Trophoblast cell (in vitro differentiated cells and primary cell): Measurements from ENCODE around the gene VWC2L.

Experiments used
- DNase-seq, 2 donors: peaks; one replicate each; pipeline ENCODE4 v3.0.0-alpha.2; 2016
- H2AFZ ChIP-seq: 2 replicates; pipeline ENCODE4 v1.6.1; 2013; ENCODE audit warnings: low read length, moderate library complexity, mild to moderate bottlenecking; ENCODE audit not compliant: insufficient read depth, poor library complexity
- H2AK5ac ChIP-seq: 2 replicates; pipeline ENCODE4 v1.6.1; 2013; ENCODE audit warnings: mild to moderate bottlenecking, low read length
- H2BK120ac ChIP-seq: 2 replicates; pipeline ENCODE4 v1.6.1; 2013; ENCODE audit warnings: low read length, mild to moderate bottlenecking, moderate library complexity; ENCODE audit not compliant: insufficient read depth, poor library complexity
- H2BK12ac ChIP-seq: 2 replicates; pipeline ENCODE4 v1.6.1; 2013; ENCODE audit warnings: mild to moderate bottlenecking, low read length, moderate library complexity
- H2BK5ac ChIP-seq: 2 replicates; pipeline ENCODE4 v1.6.1; 2013; ENCODE audit warnings: low read length, low read depth, moderate library complexity, mild to moderate bottlenecking; ENCODE audit not compliant: poor library complexity
- H3K14ac ChIP-seq: 2 replicates; pipeline ENCODE4 v1.6.1; 2013; ENCODE audit warnings: mild to moderate bottlenecking, low read length
- H3K18ac ChIP-seq: 2 replicates; pipeline ENCODE4 v1.6.1; 2013; ENCODE audit warnings: mild to moderate bottlenecking, low read length
- H3K23ac ChIP-seq: 2 replicates; pipeline ENCODE4 v1.6.1; 2013; ENCODE audit warnings: low read length
- H3K27ac ChIP-seq: 2 replicates; pipeline ENCODE4 v1.5.1; 2013; ENCODE audit warnings: low read depth, mild to moderate bottlenecking, inconsistent platforms, low read length, moderate library complexity
- H3K27me3 ChIP-seq: 2 replicates; pipeline ENCODE4 v1.6.1; 2013; ENCODE audit warnings: inconsistent platforms, mild to moderate bottlenecking, low read length, moderate library complexity; ENCODE audit not compliant: insufficient read depth
- H3K36me3 ChIP-seq, 2 experiments: 1 replicate in 1 of 2; 2 replicates in 1 of 2; pipeline ENCODE4 v1.6.1; 2013; ENCODE audit warnings: low read length in 2 of 2, mild to moderate bottlenecking in 2 of 2, moderate library complexity in 1 of 2; ENCODE audit not compliant: insufficient read depth in 2 of 2, control insufficient read depth in 1 of 2
- H3K4ac ChIP-seq: 2 replicates; pipeline ENCODE4 v1.6.1; 2013; ENCODE audit warnings: low read depth, mild to moderate bottlenecking, low read length, moderate library complexity
- H3K4me1 ChIP-seq, 2 experiments: 1 replicate in 1 of 2; 2 replicates in 1 of 2; pipeline ENCODE4 v1.6.1; 2013; ENCODE audit warnings: low read length in 2 of 2, mild to moderate bottlenecking in 2 of 2, moderate library complexity in 1 of 2; ENCODE audit not compliant: insufficient read depth in 2 of 2, control insufficient read depth in 1 of 2
- H3K4me2 ChIP-seq: 2 replicates; pipeline ENCODE4 v1.6.1; 2013; ENCODE audit warnings: inconsistent platforms, mild to moderate bottlenecking, low read length, moderate library complexity
- H3K4me3 ChIP-seq: 2 replicates; pipeline ENCODE4 v1.5.1; 2013; ENCODE audit warnings: mild to moderate bottlenecking, low read depth, low read length, inconsistent platforms
- H3K79me1 ChIP-seq: one replicate; pipeline ENCODE4 v1.6.1; 2013; ENCODE audit warnings: low read length
- H3K79me2 ChIP-seq: 2 replicates; pipeline ENCODE4 v1.6.1; 2013; ENCODE audit warnings: low read length, mild to moderate bottlenecking; ENCODE audit not compliant: control insufficient read depth, insufficient read depth, poor library complexity
- H3K9ac ChIP-seq: 2 replicates; pipeline ENCODE4 v1.6.1; 2013; ENCODE audit warnings: mild to moderate bottlenecking, low read length
- H3K9me3 ChIP-seq: 2 replicates; pipeline ENCODE4 v1.6.1; 2013; ENCODE audit warnings: low read depth, mild to moderate bottlenecking, control low read depth, inconsistent platforms, low read length; ENCODE audit not compliant: insufficient read depth
- H4K12ac ChIP-seq: 2 replicates; pipeline ENCODE4 v1.6.1; 2013; ENCODE audit warnings: low read depth, mild to moderate bottlenecking, low read length, moderate library complexity
- H4K8ac ChIP-seq: 2 replicates; pipeline ENCODE4 v1.6.1; 2013; ENCODE audit warnings: low read depth, mild to moderate bottlenecking, low read length, moderate library complexity
- H4K91ac ChIP-seq: one replicate; pipeline ENCODE4 v1.6.1; 2013; ENCODE audit warnings: low read depth, mild to moderate bottlenecking, low read length, moderate library complexity
- WGBS: extraction: QIAGEN DNeasy Blood & Tissue Kit; methylation state at CpG from one replicate; pipeline ENCODE4 v1.1.7; 2013; ENCODE audit warnings: missing lambda C conversion rate; ENCODE audit not compliant: insufficient read length, insufficient coverage; ENCODE audit errors: extremely low coverage; 5-methylcytosine and 5-hydroxymethylcytosine counted together

VWC2L gene

DNA sequence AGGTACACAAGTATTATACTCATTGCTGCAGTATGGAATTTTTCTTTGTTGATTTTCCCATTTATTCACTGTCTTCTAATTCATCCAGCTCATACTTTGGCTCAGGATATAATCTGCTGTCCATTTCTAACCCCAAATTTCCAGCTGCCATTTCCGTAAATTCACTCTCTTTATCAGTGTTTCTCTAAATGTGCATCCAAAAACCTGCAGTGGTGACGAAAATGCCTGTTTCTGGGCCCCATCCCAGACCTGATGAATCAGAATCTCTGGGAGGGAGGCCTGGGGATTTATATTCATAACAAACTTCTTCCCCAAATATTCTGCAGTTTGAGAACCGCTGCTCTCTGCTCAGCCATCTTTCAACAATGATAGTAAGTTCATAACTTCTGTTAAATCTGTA, 86.6 kb downstream of the VWC2L start:
- Histone ChIP-seq H3K9ac (no peak overlapping the region), H4K8ac (no peak overlapping the region), H4K12ac (no peak overlapping the region), H3K36me3 (no peaks in the 10 kb centered on the region), H2AFZ (no peak overlapping the region), H2BK120ac (no peak overlapping the region), H3K4ac (no peak overlapping the region), H3K9me3 (no peaks in the 10 kb centered on the region), H3K14ac (no peak overlapping the region), H3K23ac (no peak overlapping the region), H3K4me1 (no peaks in the 10 kb centered on the region), H3K18ac (no peak overlapping the region), H3K79me1 (no peaks in the 10 kb centered on the region), H3K27me3 (no peaks in the 10 kb centered on the region), H2BK12ac (no peak overlapping the region), H2BK5ac (no peak overlapping the region), H3K27ac (no peak overlapping the region), H4K91ac (no peak overlapping the region), H3K4me2 (no peak overlapping the region), H3K79me2 (no peaks in the 10 kb centered on the region), H2AK5ac (no peak overlapping the region), H3K4me3 (no peak overlapping the region)
- no peak for DNase-seq
- WGBS: no CpG with 5 or more reads among the region's 3 CpGs

DNA sequence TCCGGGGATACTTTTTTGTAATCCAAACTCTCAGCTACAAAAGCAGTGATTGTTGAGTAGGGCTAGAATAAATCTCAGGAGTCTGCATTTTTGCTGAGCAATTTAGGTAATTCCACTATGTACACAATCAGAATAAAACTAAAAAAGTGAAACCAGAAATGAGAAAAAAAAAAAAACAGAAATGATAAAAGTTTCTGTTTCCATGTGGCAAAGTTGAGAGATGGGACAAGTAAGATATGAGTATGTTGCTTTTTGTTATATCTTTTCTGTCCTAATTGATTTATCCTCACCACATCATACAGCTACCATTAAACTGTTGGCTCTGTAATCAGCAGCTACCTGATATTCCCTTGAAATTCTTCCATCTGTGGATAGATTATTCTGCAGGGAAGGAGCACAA, 92.7 kb downstream of the VWC2L start:
- WGBS: no CpG with 5 or more reads among the region's 1 CpG
- no peak overlapping the region for H3K4me3 ChIP-seq
- no peak overlapping the region for H3K27ac ChIP-seq
- H4K12ac ChIP-seq: no peak overlapping the region
- no peak overlapping the region for H2AK5ac ChIP-seq
- H3K9ac ChIP-seq: no peak overlapping the region
- no peak overlapping the region for H3K23ac ChIP-seq
- H3K79me1 ChIP-seq: no peaks in the 10 kb centered on the region
- H4K91ac ChIP-seq: no peak overlapping the region
- no peak overlapping the region for H3K4ac ChIP-seq
- H3K4me1 ChIP-seq: no peaks in the 10 kb centered on the region
- no peaks in the 10 kb centered on the region for H3K79me2 ChIP-seq
- no peaks in the 10 kb centered on the region for H3K27me3 ChIP-seq
- no peaks in the 10 kb centered on the region for H3K36me3 ChIP-seq
- no peak for DNase-seq
- H2BK5ac ChIP-seq: no peak overlapping the region
- H3K4me2 ChIP-seq: no peak overlapping the region
- no peak overlapping the region for H3K18ac ChIP-seq
- H2BK120ac ChIP-seq: no peak overlapping the region
- H4K8ac ChIP-seq: no peak overlapping the region
- H3K9me3 ChIP-seq: no peaks in the 10 kb centered on the region
- no peak overlapping the region for H2AFZ ChIP-seq
- H3K14ac ChIP-seq: no peak overlapping the region
- no peak overlapping the region for H2BK12ac ChIP-seq

DNA sequence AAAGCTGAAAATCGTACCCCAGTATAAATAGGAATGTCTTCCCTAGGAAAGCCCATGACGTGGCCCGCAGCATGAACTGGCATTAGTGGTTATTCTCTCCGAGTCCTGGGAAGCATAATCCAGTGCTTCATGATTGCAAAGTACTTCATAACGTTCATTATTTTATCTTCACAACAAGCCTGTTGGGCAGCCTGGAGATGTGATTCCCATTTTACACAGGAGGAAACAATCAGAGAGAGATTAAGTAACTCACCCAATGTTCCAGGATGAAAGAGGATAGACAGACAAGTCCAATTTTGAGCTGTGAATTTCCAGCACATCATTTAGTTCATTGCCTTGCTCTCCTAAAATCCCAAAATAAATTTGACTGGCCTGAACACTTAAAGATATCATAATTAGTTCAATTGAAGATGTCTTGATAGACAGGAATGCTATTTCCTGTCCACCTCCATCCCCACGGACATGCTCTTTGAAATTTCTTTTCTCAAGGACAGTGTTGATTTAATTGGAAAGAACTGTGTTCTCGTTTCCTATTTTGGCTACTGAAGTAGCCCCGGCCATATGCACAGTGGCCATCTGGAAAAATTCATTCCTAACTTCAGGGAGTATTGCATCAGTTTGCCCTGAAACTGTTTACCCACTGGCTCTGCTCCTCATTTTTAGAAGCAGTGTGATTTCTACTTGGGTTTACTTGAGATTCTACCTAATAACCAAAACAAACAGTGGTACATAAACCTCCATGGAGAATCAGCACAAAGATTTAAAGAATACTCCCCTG, 93.9 kb downstream of the VWC2L start:
- no peak overlapping the region for H4K91ac ChIP-seq

DNA sequence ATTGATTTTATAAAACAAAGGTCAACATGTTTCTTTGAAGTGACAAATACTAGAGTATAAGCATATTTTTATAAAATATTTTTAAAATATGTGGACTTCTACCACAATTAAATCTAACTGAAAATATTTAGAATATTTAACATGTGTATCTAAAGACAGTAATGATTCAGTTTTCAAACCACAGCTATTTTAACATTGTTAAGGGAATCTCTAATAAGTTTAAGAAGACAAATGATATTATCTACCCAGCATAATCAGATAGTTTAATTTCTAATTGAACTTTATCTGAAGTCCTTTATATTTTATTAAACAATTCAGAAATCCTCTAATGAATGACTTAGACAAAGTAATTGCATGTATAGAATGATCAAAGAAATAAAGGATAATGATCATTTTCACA, 96.2 kb downstream of the VWC2L start:
- Histone ChIP-seq H3K4me1 (no peaks in the 10 kb centered on the region), H3K79me2 (no peaks in the 10 kb centered on the region), H3K23ac (no peak overlapping the region), H3K4me2 (no peak overlapping the region), H3K27me3 (no peaks in the 10 kb centered on the region), H4K8ac (no peak overlapping the region), H3K9me3 (no peaks in the 10 kb centered on the region), H2AFZ (no peak overlapping the region), H2AK5ac (no peak overlapping the region), H4K91ac (no peak overlapping the region), H3K9ac (no peak overlapping the region), H3K4ac (no peak overlapping the region), H2BK5ac (no peak overlapping the region), H3K27ac (no peak overlapping the region), H3K36me3 (no peaks in the 10 kb centered on the region), H2BK12ac (no peak overlapping the region), H4K12ac (no peak overlapping the region), H3K4me3 (no peak overlapping the region), H3K18ac (no peak overlapping the region), H3K14ac (no peak overlapping the region), H3K79me1 (no peaks in the 10 kb centered on the region), H2BK120ac (no peak overlapping the region)
- DNase-seq: no peak

More for the DNA sequence above, 93.9 kb downstream of the VWC2L start:
- Histone ChIP-seq H3K79me2 (no peaks in the 10 kb centered on the region), H2BK120ac (no peak overlapping the region), H3K9ac (no peak overlapping the region), H4K12ac (no peak overlapping the region), H3K23ac (no peak overlapping the region), H3K18ac (no peak overlapping the region), H3K79me1 (no peaks in the 10 kb centered on the region), H2BK5ac (no peak overlapping the region), H2AFZ (no peak overlapping the region), H3K4me1 (no peaks in the 10 kb centered on the region), H3K4me3 (no peak overlapping the region), H3K9me3 (no peaks in the 10 kb centered on the region), H2BK12ac (no peak overlapping the region), H3K4ac (no peak overlapping the region), H3K36me3 (no peaks in the 10 kb centered on the region), H3K4me2 (no peak overlapping the region), H3K27ac (no peak overlapping the region), H2AK5ac (no peak overlapping the region), H4K8ac (no peak overlapping the region), H3K14ac (no peak overlapping the region), H3K27me3 (no peaks in the 10 kb centered on the region)
- DNase-seq: no peak
- no CpG with 5 or more reads among the region's 8 CpGs for WGBS
